Lung (tissue), 12 donors: ENCODE data around the gene SMIM5. TPM values are rescaled to one million over a fixed set of nuclear protein-coding genes. Genes with fewer than 3 reads are reported as not detected.

Experiments used
- ATAC-seq: fragments of 200-7000 bp; cut with Tn5 transposase; one replicate; pipeline ENCODE4 v1.9.1; 2020; ENCODE audit warnings: moderate number of reproducible peaks; ENCODE audit not compliant: insufficient read depth, low FRiP score
- DNase-seq, 3 donors: peaks; one replicate each; pipeline ENCODE4 v3.0.0-alpha.2; 2013 to 2017
- H3K27ac ChIP-seq, 2 donors: one replicate each; pipeline ENCODE4 v1.5.1; 2013; ENCODE audit warnings: mild to moderate bottlenecking in 2 of 2, moderate library complexity in 2 of 2, control low read depth in 1 of 2, inconsistent platforms in 1 of 2, low read depth in 1 of 2, low read length in 1 of 2
- H3K27me3 ChIP-seq, 3 donors: one replicate each; pipeline ENCODE4 v1.5.1; 2013; ENCODE audit warnings: low read length in 2 of 3; ENCODE audit not compliant: control insufficient read depth in 3 of 3, insufficient read depth in 3 of 3
- H3K36me3 ChIP-seq, 4 donors: one replicate each; pipeline ENCODE4 v1.5.1; 2013; ENCODE audit warnings: low read length in 4 of 4, mild to moderate bottlenecking in 1 of 4, moderate library complexity in 1 of 4; ENCODE audit not compliant: control insufficient read depth in 4 of 4, insufficient read depth in 4 of 4
- H3K4me1 ChIP-seq, 5 donors: one replicate each; pipeline ENCODE4 v1.5.1; 2013; ENCODE audit warnings: low read length in 5 of 5, mild to moderate bottlenecking in 2 of 5, moderate library complexity in 1 of 5; ENCODE audit not compliant: control insufficient read depth in 5 of 5, insufficient read depth in 5 of 5
- H3K4me3 ChIP-seq: one replicate; pipeline ENCODE4 v1.5.1; 2013; ENCODE audit warnings: mild to moderate bottlenecking, control low read depth, moderate library complexity
- H3K9ac ChIP-seq, 2 donors: one replicate each; pipeline ENCODE4 v1.5.1; 2013; ENCODE audit warnings: low read length in 2 of 2, control low read depth in 1 of 2; ENCODE audit not compliant: insufficient read depth in 1 of 2
- H3K9me3 ChIP-seq, 4 donors: one replicate each; pipeline ENCODE4 v1.5.1; 2013; ENCODE audit warnings: low read length in 3 of 4, mild to moderate bottlenecking in 1 of 4, moderate library complexity in 1 of 4; ENCODE audit not compliant: control insufficient read depth in 4 of 4, insufficient read depth in 3 of 4
- CTCF ChIP-seq: IDR thresholded peaks from 2 replicates; pipeline ENCODE4 v1.5.1; 2012; ENCODE audit warnings: mild to moderate bottlenecking; ENCODE audit errors: control extremely low read depth, extremely low read depth
- WGBS, 2 donors: extraction: QIAGEN DNeasy Blood & Tissue Kit; methylation state at CpG; one replicate each; pipeline ENCODE4 v1.1.7; 2013; 5-methylcytosine and 5-hydroxymethylcytosine counted together
- polyA plus RNA-seq, 2 donors: library from polyadenylated mRNA; stranded (reverse); fragments of 200-250 nt; gene quantifications; one replicate each; pipeline ENCODE4 v1.2.1, GENCODE V29; 2013
- total RNA-seq, 2 donors: library from RNA; depleted of rRNA in 1 of 2; stranded (reverse); fragments of >200 nt in 1 of 2; gene quantifications; one replicate each; pipeline ENCODE4 v1.2.1, GENCODE V29; 2014 to 2021
- donor health status: control.
- donor health status: control.
- donor health status: Bipolar disorder and iron deficiency.
- donor health status: healthy.
- donor health status: DM: yes; HTN: yes; CAD: no.

Gene SMIM5
- total and polyA plus RNA-seq, 4 donors, result 2.2 to 7.5 (median 3.9) TPM

DNA sequence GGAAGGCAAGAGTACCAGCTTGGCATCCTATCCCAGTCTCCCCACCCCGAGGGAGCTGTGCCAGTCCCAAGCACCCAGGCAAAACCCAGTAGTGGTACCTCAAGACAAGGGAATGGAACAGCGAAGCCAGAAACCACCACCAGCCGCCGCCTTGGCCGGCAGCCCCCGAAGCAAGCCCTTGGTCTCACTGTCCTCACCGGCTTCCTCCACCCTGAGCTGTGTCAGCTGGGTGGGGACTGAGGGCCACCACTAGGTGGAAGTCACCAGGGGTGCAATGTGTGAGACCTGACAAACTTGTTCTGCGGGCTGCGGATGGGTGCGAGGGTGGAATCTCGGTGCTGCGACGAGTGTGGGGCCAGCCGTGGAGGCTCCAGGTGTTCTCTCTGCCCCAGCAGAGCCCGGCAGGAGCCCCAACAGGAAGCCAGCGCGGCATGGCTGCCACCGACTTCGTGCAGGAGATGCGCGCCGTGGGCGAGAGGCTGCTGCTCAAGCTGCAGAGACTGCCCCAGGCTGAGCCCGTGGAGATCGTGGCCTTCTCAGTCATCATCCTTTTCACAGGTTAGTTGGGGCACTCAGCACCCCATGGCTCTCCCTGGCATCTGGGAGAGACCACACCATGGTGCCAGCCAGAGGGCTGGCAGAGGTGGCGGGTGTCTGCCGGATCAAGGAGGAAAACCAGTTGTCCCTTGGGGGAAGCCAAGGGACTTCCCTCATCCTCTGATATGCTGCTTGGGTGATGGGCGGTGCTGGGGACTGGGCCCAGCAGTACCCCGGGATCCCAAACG lies 6.7 kb downstream of the SMIM5 start:
- ATAC-seq (no peak), DNase-seq (peak; percentile 46 to 76 (median 70))
- peaks cover 0 to 31% (median 5%) of the 10 kb centered on the region in 5 donors for H3K4me1 ChIP-seq
- H3K9ac ChIP-seq, result no peak overlapping the region
- TF ChIP-seq CTCF, result no peak
- peaks cover 0 to 8% (median 0%) of the 10 kb centered on the region in 4 donors for H3K36me3 ChIP-seq
- peak overlapping the region in 1 of 2 donors; percentile 41 for H3K27ac ChIP-seq
- H3K9me3 ChIP-seq, result no peaks in the 10 kb centered on the region
- WGBS, 2 donors, result 83 to 91% methylated on average over 30 of the region's 30 CpGs
- H3K4me3 ChIP-seq, result no peak overlapping the region
- no peaks in the 10 kb centered on the region for H3K27me3 ChIP-seq

DNA sequence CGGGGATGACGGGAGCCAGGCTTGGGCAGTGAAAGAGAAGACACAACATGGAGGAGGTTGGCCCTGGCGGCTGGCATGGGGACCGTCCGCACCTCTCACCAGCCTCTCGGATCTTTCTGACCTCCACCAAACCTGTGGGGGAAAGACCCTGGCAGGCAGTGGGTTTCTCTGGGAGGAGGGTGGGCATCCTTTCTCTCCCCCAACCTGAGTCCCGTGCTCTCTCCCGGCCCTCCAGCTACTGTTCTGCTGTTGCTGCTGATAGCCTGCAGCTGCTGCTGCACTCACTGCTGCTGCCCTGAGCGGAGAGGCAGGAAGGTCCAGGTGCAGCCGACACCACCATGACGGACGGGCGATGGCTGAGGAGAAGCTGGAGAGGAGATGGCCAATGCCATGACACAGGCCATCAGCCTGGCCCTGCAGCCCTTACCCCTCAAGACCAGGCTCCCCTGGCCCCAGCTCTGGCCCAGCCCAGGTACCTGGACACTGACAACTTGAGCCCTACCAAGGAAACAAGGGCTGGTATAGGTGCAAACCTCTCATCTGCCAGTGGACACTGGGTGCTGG lies 7.4 kb downstream of the SMIM5 start:
- Histone ChIP-seq H3K27me3 (no peaks in the 10 kb centered on the region), H3K4me3 (no peak overlapping the region), H3K27ac (no peak overlapping the region), H3K9me3 (no peaks in the 10 kb centered on the region), H3K9ac (no peak overlapping the region), H3K4me1 (peaks cover 0 to 36% (median 5%) of the 10 kb centered on the region in 5 donors), H3K36me3 (peaks cover 0 to 8% (median 0%) of the 10 kb centered on the region in 4 donors)
- ATAC-seq (no peak), DNase-seq (no peak)
- 94 to 97% methylated on average over 13 of the region's 13 CpGs for WGBS, 2 donors
- no peak for TF ChIP-seq CTCF

- H3K4me1 ChIP-seq, result peaks cover 0 to 40% (median 7%) of the 10 kb centered on the region in 5 donors
- ATAC-seq, result no peak
Measured at GRCh38 chr17:75641343-75641742, 8.1 kb downstream of the SMIM5 start.

More at GRCh38 chr17:75641343-75641742, 8.1 kb downstream of the SMIM5 start:
- no peak for TF ChIP-seq CTCF
- no peaks in the 10 kb centered on the region for H3K9me3 ChIP-seq
- no peaks in the 10 kb centered on the region for H3K27me3 ChIP-seq
- 80 to 91% methylated on average over 9 of the region's 9 CpGs for whole genome bisulfite sequencing, 2 donors
- no peak overlapping the region for H3K4me3 ChIP-seq
- H3K27ac ChIP-seq, result peak overlapping the region in 1 of 2 donors; percentile 85
- H3K9ac ChIP-seq, result no peak overlapping the region
- DNase-seq, result no peak
- peaks cover 0 to 8% (median 0%) of the 10 kb centered on the region in 4 donors for H3K36me3 ChIP-seq
